Effector CD8-positive, alpha-beta T cell (primary cell): ENCODE data around the gene MAPK12.
"Not testable (repeated sequence)": the region's sequence is repeated elsewhere in the genome, so short reads cannot be mapped to it uniquely, and the experiment has no call there.

Experiments
- DNase-seq: peaks from one replicate; lab custom pipeline; 2025; lab: John Stamatoyannopoulos, UW

MAPK12 gene

GRCh38 chr22:50282361-50283155 is 21.1 kb upstream of the MAPK12 start:
- no peak for DNase-seq

GRCh38 chr22:50281957-50282356 is 20.5 kb upstream of the MAPK12 start:
- DNase-seq = no peak

- no peak for DNase-seq
Measured at GRCh38 chr22:50281384-50281760, 19.9 kb upstream of the MAPK12 start.

- DNase-seq = no peak
Measured at GRCh38 chr22:50280708-50281383, 19.4 kb upstream of the MAPK12 start.

- DNase-seq = no peak
Measured at GRCh38 chr22:50280022-50280707, 18.7 kb upstream of the MAPK12 start.

GRCh38 chr22:50278956-50279619 is 17.6 kb upstream of the MAPK12 start:
- no peak for DNase-seq

- DNase-seq = no peak
Measured at GRCh38 chr22:50278461-50278860, 17.0 kb upstream of the MAPK12 start.

GRCh38 chr22:50277761-50278160 is 16.3 kb upstream of the MAPK12 start:
- no peak for DNase-seq

- DNase-seq = peak; percentile 39
Measured at GRCh38 chr22:50276143-50276542, 14.7 kb upstream of the MAPK12 start.

- no peak for DNase-seq
Measured at GRCh38 chr22:50275181-50276055, 13.9 kb upstream of the MAPK12 start.

- no peak for DNase-seq
Measured at GRCh38 chr22:50274771-50275170, 13.3 kb upstream of the MAPK12 start.

GRCh38 chr22:50274311-50274710 is 12.8 kb upstream of the MAPK12 start:
- DNase-seq = no peak

- DNase-seq = not testable (repeated sequence)
Measured at GRCh38 chr22:50273781-50274180, 12.3 kb upstream of the MAPK12 start.

GRCh38 chr22:50273352-50273751 is 11.9 kb upstream of the MAPK12 start:
- DNase-seq = not testable (repeated sequence)

GRCh38 chr22:50272044-50272802 is 10.7 kb upstream of the MAPK12 start:
- DNase-seq = no peak

GRCh38 chr22:50271519-50271970 is 10.1 kb upstream of the MAPK12 start:
- peak; percentile 12 for DNase-seq

GRCh38 chr22:50270666-50271394 is 9.3 kb upstream of the MAPK12 start:
- DNase-seq = peak; percentile 49

- peak; percentile 32 for DNase-seq
Measured at GRCh38 chr22:50269970-50270665, 8.6 kb upstream of the MAPK12 start, which contains the start of gene MAPK11. Gene MAPK11, minus strand, starts transcription at chr22:50270380. Its CDS starts 88 bp downstream, at chr22:50270292.

- no peak for DNase-seq
Measured at GRCh38 chr22:50269573-50269969, 8.1 kb upstream of the MAPK12 start.
